Fibroblast of villous mesenchyme (primary cell): ENCODE results near the gene ACOT6. TPM values are rescaled to one million over a fixed set of nuclear protein-coding genes. Genes with fewer than 3 reads are reported as not detected.
"Not testable (repeated sequence)": the region's sequence is repeated elsewhere in the genome, so short reads cannot be mapped to it uniquely, and the experiment has no call there.

Source experiments
- DNase-seq: peaks from one replicate; pipeline ENCODE4 v3.0.0-alpha.2; 2010; ENCODE audit warnings: low read depth
- H3K4me3 ChIP-seq: 2 replicates; pipeline ENCODE4 v1.5.1; 2011; ENCODE audit warnings: low read depth, mild to moderate bottlenecking, low read length
- CTCF ChIP-seq: IDR thresholded peaks from 2 replicates; pipeline ENCODE4 v1.5.1; 2012; ENCODE audit warnings: low read depth, mild to moderate bottlenecking, low read length; ENCODE audit not compliant: insufficient read depth
- total RNA-seq: library from RNA; depleted of rRNA; stranded (reverse); fragments of >200 nt; gene quantifications from 2 replicates; pipeline ENCODE4 v1.2.3, GENCODE V29; 2012

Gene ACOT6
- total RNA-seq, 1 donor: under 0.01 TPM

GRCh38 chr14:73630009-73630780 is 17.9 kb downstream of the ACOT6 start:
- H3K4me3 ChIP-seq: no peak overlapping the region
- TF ChIP-seq CTCF: no peak
- DNase-seq: no peak

- peak; percentile 76 for DNase-seq
- H3K4me3 ChIP-seq: peak overlapping the region; percentile 55
- TF ChIP-seq CTCF: peak; percentile 90
Measured at GRCh38 chr14:73633116-73634010, 21.0 kb downstream of the ACOT6 start.

GRCh38 chr14:73634011-73634833 is 21.9 kb downstream of the ACOT6 start:
- H3K4me3 ChIP-seq: peak overlapping the region; percentile 55
- no peak for DNase-seq
- TF ChIP-seq CTCF: peak; percentile 23

GRCh38 chr14:73636355-73636754 is 24.0 kb downstream of the ACOT6 start:
- not testable (repeated sequence) for DNase-seq, H3K4me3 ChIP-seq

GRCh38 chr14:73637830-73638229 is 25.5 kb downstream of the ACOT6 start:
- no peak for DNase-seq
- no peak overlapping the region for H3K4me3 ChIP-seq
- TF ChIP-seq CTCF: no peak

- TF ChIP-seq CTCF: no peak
Measured at GRCh38 chr14:73640796-73641365, 28.6 kb downstream of the ACOT6 start.

More at GRCh38 chr14:73640796-73641365, 28.6 kb downstream of the ACOT6 start:
- DNase-seq: no peak
- H3K4me3 ChIP-seq: no peak overlapping the region
